Tibial nerve (tissue), 4 donors: ENCODE data around the gene TNFAIP2. TPM values are rescaled to one million over a fixed set of nuclear protein-coding genes. Genes with fewer than 3 reads are reported as not detected.

Experiments used
- DNase-seq, 2 donors: peaks; one replicate each; pipeline ENCODE4 v3.0.0-alpha.2; 2019; ENCODE audit warnings: low spot score in 2 of 2
- H3K27ac ChIP-seq, 4 donors: fragments of 200-600 bp; sonication (generic) in 3 of 4; one replicate each; pipeline ENCODE4 v1.5.1; 2017 to 2019; ENCODE audit warnings: mild to moderate bottlenecking in 1 of 4
- H3K27me3 ChIP-seq, 2 donors: fragments of 200-600 bp; sonication (generic) in 1 of 2; one replicate each; pipeline versions ENCODE4 v1.5.1 to v1.6.0; 2017 to 2019
- H3K36me3 ChIP-seq, 3 donors: fragments of 200-600 bp; sonication (generic); one replicate each; pipeline ENCODE4 v1.5.1; 2018 to 2019
- H3K4me1 ChIP-seq, 4 donors: fragments of 200-600 bp; sonication (generic) in 3 of 4; one replicate each; pipeline ENCODE4 v1.5.1; 2017 to 2019
- H3K4me3 ChIP-seq, 4 donors: fragments of 200-600 bp; sonication (generic) in 3 of 4; one replicate each; pipeline ENCODE4 v1.5.1; 2017 to 2019; ENCODE audit warnings: mild to moderate bottlenecking in 1 of 4, moderate library complexity in 1 of 4
- H3K9me3 ChIP-seq, 4 donors: fragments of 200-600 bp; sonication (generic) in 3 of 4; one replicate each; pipeline ENCODE4 v1.5.1; 2017 to 2019
- CTCF ChIP-seq, 5 experiments: fragments of 200-600 bp in 3 of 5; fragments of 450-650 bp in 2 of 5; sonication (generic) in 3 of 5; IDR thresholded peaks; one replicate each; pipeline ENCODE4 v1.5.1; 2016 to 2019; ENCODE audit warnings: antibody characterized with exemption in 5 of 5, mild to moderate bottlenecking in 3 of 5, moderate library complexity in 2 of 5
- EP300 ChIP-seq, 2 donors: sonication (generic); formaldehyde crosslinking; IDR thresholded peaks; one replicate each; pipeline ENCODE4 v1.6.1; 2017; ENCODE audit warnings: antibody characterized with exemption in 2 of 2, mild to moderate bottlenecking in 1 of 2
- POLR2A ChIP-seq, 2 donors: fragments of 450-650 bp; IDR thresholded peaks; one replicate each; pipeline ENCODE4 v1.6.1; 2017; ENCODE audit warnings: antibody characterized with exemption in 2 of 2, mild to moderate bottlenecking in 2 of 2, moderate library complexity in 2 of 2
- WGBS, 2 donors: methylation state at CpG; one replicate each; pipeline ENCODE4 v1.1.5; 2018; 5-methylcytosine and 5-hydroxymethylcytosine counted together
- total RNA-seq, 4 donors: library from RNA; depleted of rRNA; stranded (reverse); fragments of >200 nt; gene quantifications; one replicate each; pipeline ENCODE4 v1.1.0, GENCODE V29; 2016

TNFAIP2 gene
- total RNA-seq, 4 donors from 2014 or later, result 42.9 to 49.4 (median 47.8) TPM

- no peak for TF ChIP-seq POLR2A (IDR thresholded peaks at IDR 0.05)
- no peak for TF ChIP-seq EP300 (IDR thresholded peaks at IDR 0.05)
- TF ChIP-seq CTCF (IDR thresholded peaks at IDR 0.05), result no peak
- no peak for DNase-seq
- peak overlapping the region in 1 of 4 donors; percentile 31 for H3K27ac ChIP-seq
- peaks cover 0 to 27% (median 0%) of the 10 kb centered on the region in 3 donors for H3K36me3 ChIP-seq
- peaks cover 0 to 46% of the 10 kb centered on the region in 2 donors for H3K27me3 ChIP-seq
- 33 to 41% methylated on average over 38 to 60 of the region's 66 CpGs for WGBS, 2 donors
- peaks cover 0 to 15% (median 4%) of the 10 kb centered on the region in 4 donors for H3K4me1 ChIP-seq
- peak overlapping the region in 3 of 4 donors; percentile 11 to 33 (median 23) for H3K4me3 ChIP-seq
- no peaks in the 10 kb centered on the region for H3K9me3 ChIP-seq
These were observed 15.3 kb downstream of the TNFAIP2 start for GRCh38 chr14:103138301-103139131.

- H3K27me3 ChIP-seq, result peaks cover 0 to 54% of the 10 kb centered on the region in 2 donors
- peak overlapping the region in 3 of 4 donors; percentile 11 to 33 (median 23) for H3K4me3 ChIP-seq
- H3K4me1 ChIP-seq, result peaks cover 0 to 15% (median 4%) of the 10 kb centered on the region in 4 donors
- H3K36me3 ChIP-seq, result peaks cover 0 to 19% (median 0%) of the 10 kb centered on the region in 3 donors
- DNase-seq, result no peak
- TF ChIP-seq EP300 (IDR thresholded peaks at IDR 0.05) (no peak), CTCF (IDR thresholded peaks at IDR 0.05) (no peak), POLR2A (IDR thresholded peaks at IDR 0.05) (no peak)
- H3K9me3 ChIP-seq, result no peaks in the 10 kb centered on the region
- WGBS, 2 donors, result 42 to 54% methylated on average over 29 of the region's 29 CpGs
- peak overlapping the region in 1 of 4 donors; percentile 31 for H3K27ac ChIP-seq
These were observed 16.1 kb downstream of the TNFAIP2 start for GRCh38 chr14:103139132-103140025.

- H3K4me3 ChIP-seq, result no peak overlapping the region
- peaks cover 0 to 59% of the 10 kb centered on the region in 2 donors for H3K27me3 ChIP-seq
- peaks cover 0 to 15% (median 4%) of the 10 kb centered on the region in 4 donors for H3K4me1 ChIP-seq
- H3K27ac ChIP-seq, result no peak overlapping the region
- TF ChIP-seq POLR2A (IDR thresholded peaks at IDR 0.05) (no peak), CTCF (IDR thresholded peaks at IDR 0.05) (no peak), EP300 (IDR thresholded peaks at IDR 0.05) (no peak)
- WGBS, 2 donors, result 51 to 58% methylated on average over 12 of the region's 12 CpGs
- no peak for DNase-seq
- no peaks in the 10 kb centered on the region for H3K9me3 ChIP-seq
- H3K36me3 ChIP-seq, result peaks cover 0 to 7% (median 0%) of the 10 kb centered on the region in 3 donors
These were observed 17.3 kb downstream of the TNFAIP2 start for GRCh38 chr14:103140316-103141109.

- no peaks in the 10 kb centered on the region for H3K9me3 ChIP-seq
- 37 to 43% methylated on average over 5 to 8 of the region's 8 CpGs for WGBS, 2 donors
- peaks cover 0 to 61% of the 10 kb centered on the region in 2 donors for H3K27me3 ChIP-seq
- no peak for TF ChIP-seq EP300 (IDR thresholded peaks at IDR 0.05)
- TF ChIP-seq CTCF (IDR thresholded peaks at IDR 0.05), result peak; percentile 32 to 37 (median 34)
- no peak for DNase-seq
- H3K4me3 ChIP-seq, result no peak overlapping the region
- peaks cover 0 to 15% (median 4%) of the 10 kb centered on the region in 4 donors for H3K4me1 ChIP-seq
- H3K27ac ChIP-seq, result no peak overlapping the region
- H3K36me3 ChIP-seq, result no peaks in the 10 kb centered on the region
These were observed 18.0 kb downstream of the TNFAIP2 start for GRCh38 chr14:103141117-103141796.
